Ascending aorta (tissue), 2 donors: ENCODE results near the gene BAD. TPM values are rescaled to one million over a fixed set of nuclear protein-coding genes. Genes with fewer than 3 reads are reported as not detected.

Source experiments
- DNase-seq, 2 donors: peaks; one replicate each; pipeline ENCODE4 v3.0.0-alpha.2; 2019; ENCODE audit warnings: low spot score in 2 of 2
- H3K27ac ChIP-seq, 2 donors: fragments of 200-600 bp; sonication (generic); one replicate each; pipeline ENCODE4 v1.5.1; 2016 to 2017; ENCODE audit warnings: mild to moderate bottlenecking in 1 of 2
- H3K27me3 ChIP-seq: fragments of 200-600 bp; sonication (generic); one replicate; pipeline ENCODE4 v1.5.1; 2017
- H3K36me3 ChIP-seq, 2 donors: fragments of 200-600 bp; sonication (generic); one replicate each; pipeline ENCODE4 v1.5.1; 2016
- H3K4me1 ChIP-seq, 2 donors: fragments of 200-600 bp; sonication (generic); one replicate each; pipeline ENCODE4 v1.5.1; 2016 to 2017; ENCODE audit warnings: mild to moderate bottlenecking in 1 of 2
- H3K4me3 ChIP-seq, 2 donors: fragments of 200-600 bp; sonication (generic); one replicate each; pipeline ENCODE4 v1.5.1; 2016 to 2017; ENCODE audit warnings: mild to moderate bottlenecking in 1 of 2
- H3K9me3 ChIP-seq, 2 donors: fragments of 200-600 bp; sonication (generic); one replicate each; pipeline ENCODE4 v1.5.1; 2016
- CTCF ChIP-seq, 3 experiments: fragments of 200-600 bp in 2 of 3; fragments of 450-650 bp in 1 of 3; sonication (generic) in 2 of 3; IDR thresholded peaks; one replicate each; pipeline ENCODE4 v1.5.1; 2016 to 2019; ENCODE audit warnings: antibody characterized with exemption in 3 of 3, mild to moderate bottlenecking in 1 of 3, moderate library complexity in 1 of 3
- intact Hi-C: fragments of 100-400 bp; cut with DNase I; formaldehyde crosslinking; loops from one replicate; pipeline ENCODE4 v1.15.1; 2023
- total RNA-seq: library from RNA; depleted of rRNA; stranded (reverse); fragments of >200 nt; gene quantifications from one replicate; pipeline ENCODE4 v1.1.0, GENCODE V29; 2016

BAD gene
- total RNA-seq, 1 donor from 2014 or later, result 175 TPM

DNA sequence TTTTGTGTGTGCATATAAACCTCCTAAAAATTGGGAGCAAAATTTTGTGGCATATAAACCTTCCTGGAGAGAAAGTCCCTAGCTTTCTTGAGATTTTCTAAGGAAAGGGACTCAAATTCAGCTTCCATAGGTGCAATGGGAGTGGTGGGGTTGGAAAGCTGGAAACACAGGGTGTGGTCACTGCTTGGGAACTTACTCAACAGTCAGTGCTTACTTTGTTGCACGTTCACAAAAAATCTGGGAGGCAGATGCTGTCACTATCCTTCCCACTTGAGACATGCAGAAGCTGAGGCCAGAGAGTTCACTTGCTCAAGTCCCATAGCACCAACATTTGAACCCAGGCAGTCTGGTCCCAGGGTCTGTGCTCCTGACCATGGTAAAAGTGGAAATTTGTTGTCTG is 11.8 kb upstream of the BAD start:
- no peak overlapping the region for H3K4me3 ChIP-seq
- intact Hi-C loops, result no loop called here
- no peaks in the 10 kb centered on the region for H3K9me3 ChIP-seq
- H3K27me3 ChIP-seq, result peaks cover 14% of the 10 kb centered on the region
- H3K4me1 ChIP-seq, result peaks cover 17 to 25% of the 10 kb centered on the region in 2 donors
- DNase-seq, result no peak
- no peaks in the 10 kb centered on the region for H3K36me3 ChIP-seq
- TF ChIP-seq CTCF (IDR thresholded peaks at IDR 0.05), result no peak
- H3K27ac ChIP-seq, result no peak overlapping the region

GRCh38 chr11:64295760-64296159 is 11.3 kb upstream of the BAD start:
- no peak overlapping the region for H3K27ac ChIP-seq
- no peaks in the 10 kb centered on the region for H3K9me3 ChIP-seq
- no peaks in the 10 kb centered on the region for H3K36me3 ChIP-seq
- no peak for DNase-seq
- peaks cover 19% of the 10 kb centered on the region for H3K27me3 ChIP-seq
- intact Hi-C loops, result no loop called here
- H3K4me3 ChIP-seq, result no peak overlapping the region
- peaks cover 17 to 23% of the 10 kb centered on the region in 2 donors for H3K4me1 ChIP-seq
- no peak for TF ChIP-seq CTCF (IDR thresholded peaks at IDR 0.05)

GRCh38 chr11:64294774-64295173 is 10.3 kb upstream of the BAD start:
- Histone ChIP-seq H3K9me3 (no peaks in the 10 kb centered on the region), H3K27me3 (peaks cover 22% of the 10 kb centered on the region), H3K4me1 (peaks cover 7 to 13% of the 10 kb centered on the region in 2 donors), H3K4me3 (no peak overlapping the region), H3K36me3 (no peaks in the 10 kb centered on the region), H3K27ac (no peak overlapping the region)
- intact Hi-C loops, result no loop called here
- DNase-seq, result no peak
- no peak for TF ChIP-seq CTCF (IDR thresholded peaks at IDR 0.05)

DNA sequence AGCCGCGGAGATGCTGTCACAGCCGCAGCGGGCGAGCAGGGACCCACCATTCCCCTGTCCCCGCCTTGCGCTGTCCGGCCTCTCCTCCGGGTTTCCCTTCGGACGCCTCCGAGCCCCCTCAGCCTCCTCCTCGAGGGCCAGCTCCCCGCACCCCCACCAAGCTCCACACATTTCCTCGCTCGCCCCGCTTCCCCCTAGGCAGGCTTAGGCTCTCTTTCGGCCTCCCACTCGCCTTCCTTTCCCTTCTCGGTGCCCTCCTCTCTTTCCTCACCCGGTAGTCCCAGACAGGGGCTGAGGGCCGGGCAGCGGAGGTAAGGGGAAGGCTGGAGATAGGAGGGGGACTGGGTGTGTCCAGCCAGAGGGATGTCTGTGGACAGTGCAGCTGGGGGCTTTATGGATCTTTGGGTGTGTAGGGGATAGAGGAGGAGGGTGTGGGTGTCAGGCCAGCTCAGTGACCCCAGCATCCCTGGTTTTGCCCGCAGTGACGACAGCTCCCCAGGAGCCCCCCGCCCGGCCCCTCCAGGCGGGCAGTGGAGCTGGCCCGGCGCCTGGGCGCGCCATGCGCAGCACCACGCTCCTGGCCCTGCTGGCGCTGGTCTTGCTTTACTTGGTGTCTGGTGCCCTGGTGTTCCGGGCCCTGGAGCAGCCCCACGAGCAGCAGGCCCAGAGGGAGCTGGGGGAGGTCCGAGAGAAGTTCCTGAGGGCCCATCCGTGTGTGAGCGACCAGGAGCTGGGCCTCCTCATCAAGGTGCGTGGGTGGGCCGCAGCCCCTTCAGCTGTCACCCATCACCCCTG is 8.2 kb upstream of the BAD start:
- H3K36me3 ChIP-seq, result no peaks in the 10 kb centered on the region
- no peak overlapping the region for H3K27ac ChIP-seq
- H3K4me1 ChIP-seq, result peaks cover 7 to 10% of the 10 kb centered on the region in 2 donors
- peaks cover 22% of the 10 kb centered on the region for H3K27me3 ChIP-seq
- no peaks in the 10 kb centered on the region for H3K9me3 ChIP-seq
- no peak for TF ChIP-seq CTCF (IDR thresholded peaks at IDR 0.05)
- no peak for DNase-seq
- peak overlapping the region; percentile 47 to 61 for H3K4me3 ChIP-seq
- intact Hi-C loops, result no loop called here

DNA sequence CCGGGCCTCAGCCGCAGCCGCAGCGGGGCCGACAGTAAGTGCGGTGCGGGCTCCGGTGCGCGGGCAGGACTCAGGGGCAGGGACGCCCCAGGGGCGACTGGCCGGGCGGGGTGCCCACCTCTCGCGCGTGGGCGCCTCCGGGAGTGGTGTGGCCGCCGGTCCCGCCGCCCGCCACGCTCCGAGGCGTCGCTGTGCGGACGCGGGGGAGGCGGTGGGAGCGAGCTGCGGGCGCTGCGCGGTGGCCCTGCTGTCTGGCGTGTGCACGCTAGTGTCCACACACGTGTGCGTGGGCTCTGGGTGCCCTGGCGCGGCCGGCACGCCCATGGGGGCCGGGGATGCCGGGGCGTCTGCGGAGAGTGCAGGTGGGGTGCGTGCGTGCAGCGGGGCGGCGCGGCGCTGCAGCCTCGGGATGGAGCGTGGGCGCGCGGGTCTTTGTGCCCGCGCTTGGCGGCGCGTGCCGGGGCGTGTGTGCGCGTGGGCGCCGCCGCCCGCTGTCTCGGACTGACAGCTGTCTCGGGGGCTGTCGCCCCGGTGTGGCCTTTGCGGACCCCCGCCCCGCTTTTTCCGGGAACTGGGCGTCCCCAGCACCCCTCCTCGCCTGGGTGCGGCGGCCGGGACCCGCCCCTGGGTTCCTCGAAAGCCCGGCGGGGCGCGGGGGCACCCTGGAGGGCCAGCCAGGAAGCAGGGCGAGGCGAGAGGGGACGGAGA is 7.4 kb upstream of the BAD start:
- H3K36me3 ChIP-seq, result no peaks in the 10 kb centered on the region
- H3K4me1 ChIP-seq, result peaks cover 7 to 10% of the 10 kb centered on the region in 2 donors
- no peak overlapping the region for H3K27ac ChIP-seq
- H3K4me3 ChIP-seq, result peak overlapping the region; percentile 47 to 61
- H3K9me3 ChIP-seq, result no peaks in the 10 kb centered on the region
- DNase-seq, result no peak
- H3K27me3 ChIP-seq, result peaks cover 15% of the 10 kb centered on the region
- intact Hi-C loops, result no loop called here
- no peak for TF ChIP-seq CTCF (IDR thresholded peaks at IDR 0.05)
